HCT116 (cell line): Measurements from ENCODE around the gene MYLK2. TPM values are rescaled to one million over a fixed set of nuclear protein-coding genes. Genes with fewer than 3 reads are reported as not detected.

Source experiments
- ATAC-seq: fragments of 200-7000 bp; cut with Tn5 transposase; 2 replicates; pipeline ENCODE4 v1.9.1; 2020; ENCODE audit warnings: mild to moderate bottlenecking, moderate library complexity
- BruUV-seq: library from RNA; stranded (reverse); fragments of 400-500 nt; replicated peaks from 2 replicates; lab custom pipeline; 2021; lab: Mats Ljungman, UMichigan
- CTCF ChIA-PET: fragments of 300-600 bp; sonication (Branson Sonifier 250); formaldehyde crosslinking; loops from one replicate; lab custom pipeline; 2021; ENCODE audit warnings: antibody characterized with exemption; lab: Charles Lee
- POLR2A ChIA-PET: fragments of 300-600, 350-600 bp; sonication (Branson Sonifier 250); formaldehyde crosslinking; loops from one replicate; lab custom pipeline; 2021; ENCODE audit warnings: antibody characterized with exemption; lab: Charles Lee
- RAD21 ChIA-PET, 2 experiments: fragments of 300-600 bp; sonication (Branson Sonifier 250); formaldehyde crosslinking; loops; one replicate each; lab custom pipeline; 2023; ENCODE audit warnings: low total read pairs in 2 of 2; ENCODE audit not compliant: uncharacterized antibody in 2 of 2, unreplicated experiment in 2 of 2, low non-redundant PET in 1 of 2; lab: Charles Lee
- DNase-seq: peaks from one replicate; pipeline ENCODE4 v3.0.0-alpha.2; 2010; ENCODE audit warnings: low read depth, low spot score
- H2AFZ ChIP-seq: fragments of 200-600 bp; shearing (Covaris generic), sonication (generic); 2 replicates; pipeline ENCODE4 v1.6.1; 2017; ENCODE audit warnings: low read depth, mixed run types, mixed read lengths, antibody characterized with exemption, low read length; ENCODE audit not compliant: poor library complexity, severe bottlenecking
- H3K27ac ChIP-seq: 2 replicates; pipeline ENCODE4 v1.5.1; 2012; ENCODE audit warnings: low read depth, low read length
- H3K27me3 ChIP-seq: fragments of 200-600 bp; sonication (generic); 2 replicates; pipeline ENCODE4 v1.6.1; 2016; ENCODE audit warnings: mixed run types, low read length, mixed read lengths; ENCODE audit not compliant: insufficient read depth
- H3K36me3 ChIP-seq, 2 experiments: fragments of 200-500 bp in 1 of 2; fragments of 200-600 bp in 1 of 2; sonication (Bioruptor generic) in 1 of 2; sonication (generic) in 1 of 2; 2 replicates each; pipeline versions ENCODE4 v1.5.1 to v1.6.1; 2014 to 2016; ENCODE audit warnings: low read length in 2 of 2, inconsistent platforms in 1 of 2, mixed read lengths in 1 of 2, mixed run types in 1 of 2; ENCODE audit not compliant: insufficient read depth in 2 of 2, control insufficient read depth in 1 of 2
- H3K4me1 ChIP-seq, 2 experiments: fragments of 200-600 bp in 1 of 2; sonication (generic) in 1 of 2; 2 replicates each; pipeline versions ENCODE4 v1.5.1 to v1.6.1; 2012 to 2017; ENCODE audit warnings: low read length in 2 of 2, inconsistent platforms in 1 of 2, mild to moderate bottlenecking in 1 of 2, mixed read lengths in 1 of 2, mixed run types in 1 of 2, moderate library complexity in 1 of 2; ENCODE audit not compliant: insufficient read depth in 2 of 2, control insufficient read depth in 1 of 2
- H3K4me2 ChIP-seq: fragments of 200-600 bp; sonication (generic); 2 replicates; pipeline ENCODE4 v1.6.1; 2017; ENCODE audit warnings: mixed run types, low read length, mixed read lengths
- H3K4me3 ChIP-seq, 2 experiments: fragments of 200-600 bp in 1 of 2; sonication (generic) in 1 of 2; replicated peaks in 1 of 2; 2 replicates each; pipeline ENCODE4 v1.5.1; 2011 to 2016; ENCODE audit warnings: low read length in 2 of 2, control low read depth in 1 of 2, low read depth in 1 of 2, mild to moderate bottlenecking in 1 of 2, mixed read lengths in 1 of 2, mixed run types in 1 of 2
- H3K79me2 ChIP-seq: fragments of 200-600 bp; sonication (generic); 2 replicates; pipeline ENCODE4 v1.6.1; 2017; ENCODE audit warnings: mild to moderate bottlenecking, mixed run types, low read length, moderate library complexity, mixed read lengths; ENCODE audit not compliant: insufficient read depth
- H3K9ac ChIP-seq: fragments of 200-600 bp; sonication (generic); 2 replicates; pipeline ENCODE4 v1.6.1; 2016; ENCODE audit warnings: low read length, mixed read lengths
- H3K9me2 ChIP-seq: fragments of 200-600 bp; sonication (generic), shearing (Covaris generic); 2 replicates; pipeline ENCODE4 v1.6.1; 2017; ENCODE audit warnings: mixed run types, mild to moderate bottlenecking, moderate library complexity; ENCODE audit not compliant: insufficient read depth
- H3K9me3 ChIP-seq, 2 experiments: fragments of 200-500 bp in 1 of 2; fragments of 200-600 bp in 1 of 2; sonication (Bioruptor generic) in 1 of 2; sonication (generic) in 1 of 2; 2 replicates each; pipeline ENCODE4 v1.6.1; 2014 to 2017; ENCODE audit warnings: low read length in 2 of 2, mixed read lengths in 2 of 2, inconsistent platforms in 1 of 2, low read depth in 1 of 2, mild to moderate bottlenecking in 1 of 2, mixed run types in 1 of 2, moderate library complexity in 1 of 2; ENCODE audit not compliant: control insufficient read depth in 1 of 2, insufficient read depth in 1 of 2
- H4K20me1 ChIP-seq: fragments of 200-600 bp; sonication (generic), shearing (Covaris generic); 2 replicates; pipeline ENCODE4 v1.6.1; 2017; ENCODE audit warnings: mixed run types, mild to moderate bottlenecking, moderate library complexity; ENCODE audit not compliant: insufficient read depth
- ATF3 ChIP-seq: IDR thresholded peaks from 2 replicates; pipeline ENCODE4 v1.6.1; 2012
- CBX3 ChIP-seq: IDR thresholded peaks from 2 replicates; pipeline ENCODE4 v1.6.1; 2012; ENCODE audit warnings: low read depth
- CEBPB ChIP-seq: IDR thresholded peaks from 2 replicates; pipeline ENCODE4 v1.6.1; 2012; ENCODE audit warnings: low read depth
- EGR1 ChIP-seq: IDR thresholded peaks from 2 replicates; pipeline ENCODE4 v1.6.1; 2012; ENCODE audit warnings: low read depth
- EZH2 ChIP-seq: fragments of 200-600 bp; sonication (generic); IDR thresholded peaks from 2 replicates; pipeline ENCODE4 v1.6.1; 2017; ENCODE audit warnings: antibody characterized with exemption, mixed run types
- FOSL1 ChIP-seq: IDR thresholded peaks from 2 replicates; pipeline ENCODE4 v1.6.1; 2012; ENCODE audit warnings: low read depth
- POLR2A ChIP-seq: IDR thresholded peaks from 2 replicates; pipeline ENCODE4 v1.7.0; 2011; ENCODE audit warnings: borderline replicate concordance; ENCODE audit not compliant: insufficient read depth, insufficient read length; ENCODE audit errors: extremely low read depth
- RAD21 ChIP-seq: IDR thresholded peaks from 2 replicates; pipeline ENCODE4 v1.6.1; 2012; ENCODE audit warnings: low read depth, mild to moderate bottlenecking
- SIN3A ChIP-seq: IDR thresholded peaks from 2 replicates; pipeline ENCODE4 v1.6.1; 2012; ENCODE audit warnings: low read depth
- SRF ChIP-seq: IDR thresholded peaks from 2 replicates; pipeline ENCODE4 v1.6.1; 2012; ENCODE audit warnings: low read depth
- TCF7L2 ChIP-seq: IDR thresholded peaks from 2 replicates; pipeline ENCODE4 v1.7.0; 2011; ENCODE audit warnings: borderline replicate concordance, inconsistent platforms; ENCODE audit not compliant: insufficient read depth, insufficient read length; ENCODE audit errors: extremely low read depth
- ZFX ChIP-seq: fragments of 450-650 bp; IDR thresholded peaks from 2 replicates; pipeline ENCODE4 v1.6.1; 2017
- ZNF274 ChIP-seq: fragments of 200-500 bp; sonication (Bioruptor generic); IDR thresholded peaks from 2 replicates; pipeline ENCODE4 v1.6.1; 2014; ENCODE audit warnings: mild to moderate bottlenecking, low read depth, low read length, inconsistent platforms
- intact Hi-C: fragments of 100-400 bp; cut with micrococcal nuclease; formaldehyde crosslinking; loops from 2 replicates; pipeline ENCODE4 v1.10.0; 2022
- total RNA-seq: library from RNA; stranded (reverse); gene quantifications from one replicate; pipeline ENCODE4 v1.2.1, GENCODE V29; 2021; ENCODE audit not compliant: unreplicated experiment
- TF ChIP-seq, protein P1 (sequence below): IDR thresholded peaks from 2 replicates; pipeline ENCODE4 v1.6.1; 2011; ENCODE audit warnings: mild to moderate bottlenecking, low read length, moderate library complexity; ENCODE audit not compliant: insufficient replicate concordance; ENCODE audit errors: extremely low read depth
- TF ChIP-seq, protein P2 (sequence below): IDR thresholded peaks from 2 replicates; pipeline ENCODE4 v1.6.1; 2012; ENCODE audit warnings: low read depth

Gene MYLK2
- total RNA-seq, 1 experiment from 2014 or later: 0.34 TPM

DNA sequence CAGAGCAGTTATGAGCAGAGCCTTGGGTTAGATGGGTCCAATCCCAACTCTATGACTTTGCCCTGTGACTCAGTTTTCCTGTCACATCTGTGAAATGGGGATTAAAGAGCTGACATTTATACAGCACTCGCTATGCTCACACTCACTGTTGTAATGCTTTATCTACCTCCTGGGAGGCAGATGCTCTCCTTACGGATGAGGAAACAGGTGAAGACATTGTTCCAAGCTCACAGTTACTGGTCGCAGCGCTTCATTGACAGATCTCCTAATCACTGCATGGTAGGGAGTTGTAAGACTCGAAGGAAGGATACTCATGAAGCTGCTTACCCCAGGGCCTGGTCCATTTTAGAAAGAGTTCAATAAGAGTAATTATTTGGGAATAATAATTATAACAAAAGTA lies 2.9 kb upstream of the MYLK2 start:
- DNase-seq: no peak
- intact Hi-C loops: no loop called here
- Histone ChIP-seq H3K27ac (no peak overlapping the region), H3K36me3 (no peaks in the 10 kb centered on the region), H3K4me1 (no peaks in the 10 kb centered on the region), H3K27me3 (no peaks in the 10 kb centered on the region), H3K9me3 (no peaks in the 10 kb centered on the region), H3K9ac (no peak overlapping the region), H4K20me1 (no peaks in the 10 kb centered on the region), H3K4me2 (no peak overlapping the region), H3K9me2 (no peaks in the 10 kb centered on the region), H3K4me3 (no peak overlapping the region), H3K79me2 (no peaks in the 10 kb centered on the region), H2AFZ (no peak overlapping the region)
- no peak for ATAC-seq
- CTCF ChIA-PET: no interaction called here
- RAD21 ChIA-PET: no interaction called here
- TF ChIP-seq SIN3A (no peak), SRF (no peak), POLR2A (no peak), EZH2 (no peak), TCF7L2 (no peak), CBX3 (no peak), CEBPB (no peak), ZNF274 (no peak), ZFX (no peak), EGR1 (no peak), FOSL1 (no peak), ATF3 (no peak), RAD21 (no peak)
- TF ChIP-seq, protein P1, sequence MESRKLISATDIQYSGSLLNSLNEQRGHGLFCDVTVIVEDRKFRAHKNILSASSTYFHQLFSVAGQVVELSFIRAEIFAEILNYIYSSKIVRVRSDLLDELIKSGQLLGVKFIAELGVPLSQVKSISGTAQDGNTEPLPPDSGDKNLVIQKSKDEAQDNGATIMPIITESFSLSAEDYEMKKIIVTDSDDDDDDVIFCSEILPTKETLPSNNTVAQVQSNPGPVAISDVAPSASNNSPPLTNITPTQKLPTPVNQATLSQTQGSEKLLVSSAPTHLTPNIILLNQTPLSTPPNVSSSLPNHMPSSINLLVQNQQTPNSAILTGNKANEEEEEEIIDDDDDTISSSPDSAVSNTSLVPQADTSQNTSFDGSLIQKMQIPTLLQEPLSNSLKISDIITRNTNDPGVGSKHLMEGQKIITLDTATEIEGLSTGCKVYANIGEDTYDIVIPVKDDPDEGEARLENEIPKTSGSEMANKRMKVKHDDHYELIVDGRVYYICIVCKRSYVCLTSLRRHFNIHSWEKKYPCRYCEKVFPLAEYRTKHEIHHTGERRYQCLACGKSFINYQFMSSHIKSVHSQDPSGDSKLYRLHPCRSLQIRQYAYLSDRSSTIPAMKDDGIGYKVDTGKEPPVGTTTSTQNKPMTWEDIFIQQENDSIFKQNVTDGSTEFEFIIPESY: no peak
- TF ChIP-seq, protein P2, sequence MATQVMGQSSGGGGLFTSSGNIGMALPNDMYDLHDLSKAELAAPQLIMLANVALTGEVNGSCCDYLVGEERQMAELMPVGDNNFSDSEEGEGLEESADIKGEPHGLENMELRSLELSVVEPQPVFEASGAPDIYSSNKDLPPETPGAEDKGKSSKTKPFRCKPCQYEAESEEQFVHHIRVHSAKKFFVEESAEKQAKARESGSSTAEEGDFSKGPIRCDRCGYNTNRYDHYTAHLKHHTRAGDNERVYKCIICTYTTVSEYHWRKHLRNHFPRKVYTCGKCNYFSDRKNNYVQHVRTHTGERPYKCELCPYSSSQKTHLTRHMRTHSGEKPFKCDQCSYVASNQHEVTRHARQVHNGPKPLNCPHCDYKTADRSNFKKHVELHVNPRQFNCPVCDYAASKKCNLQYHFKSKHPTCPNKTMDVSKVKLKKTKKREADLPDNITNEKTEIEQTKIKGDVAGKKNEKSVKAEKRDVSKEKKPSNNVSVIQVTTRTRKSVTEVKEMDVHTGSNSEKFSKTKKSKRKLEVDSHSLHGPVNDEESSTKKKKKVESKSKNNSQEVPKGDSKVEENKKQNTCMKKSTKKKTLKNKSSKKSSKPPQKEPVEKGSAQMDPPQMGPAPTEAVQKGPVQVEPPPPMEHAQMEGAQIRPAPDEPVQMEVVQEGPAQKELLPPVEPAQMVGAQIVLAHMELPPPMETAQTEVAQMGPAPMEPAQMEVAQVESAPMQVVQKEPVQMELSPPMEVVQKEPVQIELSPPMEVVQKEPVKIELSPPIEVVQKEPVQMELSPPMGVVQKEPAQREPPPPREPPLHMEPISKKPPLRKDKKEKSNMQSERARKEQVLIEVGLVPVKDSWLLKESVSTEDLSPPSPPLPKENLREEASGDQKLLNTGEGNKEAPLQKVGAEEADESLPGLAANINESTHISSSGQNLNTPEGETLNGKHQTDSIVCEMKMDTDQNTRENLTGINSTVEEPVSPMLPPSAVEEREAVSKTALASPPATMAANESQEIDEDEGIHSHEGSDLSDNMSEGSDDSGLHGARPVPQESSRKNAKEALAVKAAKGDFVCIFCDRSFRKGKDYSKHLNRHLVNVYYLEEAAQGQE: no peak
- BruUV-seq: no TSS peak
- POLR2A ChIA-PET: interaction anchor here (1.9 kb wide), 1 partner anchor 9 kb away, joined by 4 read pairs; no protein-coding TSS in a partner anchor
